ENCODE data around the gene XPO6. TPM values are rescaled to one million over a fixed set of nuclear protein-coding genes. Genes with fewer than 3 reads are reported as not detected.

XPO6 gene
- total and polyA plus RNA-seq, 4 donors = 27.5 to 50.0 (median 36.0) TPM

- TF ChIP-seq ATF3 (IDR thresholded peaks at IDR 0.05) = no peak
- no peak for TF ChIP-seq HNF4A (conservative IDR thresholded peaks at IDR 0.05)
- TF ChIP-seq GABPA (IDR thresholded peaks at IDR 0.05 in 1 of 2, conservative IDR thresholded peaks at IDR 0.05 in 1 of 2) = no peak
- TF ChIP-seq RAD21 (IDR thresholded peaks at IDR 0.05) = no peak
Observed at GRCh38 chr16:28131181-28131580, 80.6 kb downstream of the XPO6 start (continued).

GRCh38 chr16:28130099-28131088 lies 81.4 kb downstream of the XPO6 start:
- Histone ChIP-seq H3K9ac (ENCODE audit: low read depth in 1 of 2, low read length in 2 of 2) (no peak overlapping the region), H3K4me1 (ENCODE audit: control insufficient read depth in 4 of 4, insufficient read depth in 4 of 4, low read length in 3 of 4) (peaks cover 0 to 16% (median 7%) of the 10 kb centered on the region in 4 donors), H3K4me3 (ENCODE audit: low read depth in 1 of 3, low read length in 3 of 3) (no peak overlapping the region), H3K27me3 (ENCODE audit: control insufficient read depth in 4 of 4, insufficient read depth in 4 of 4, low read length in 3 of 4) (no peaks in the 10 kb centered on the region), H3K27ac (ENCODE audit: low read depth in 1 of 2, low read length in 2 of 2) (peak overlapping the region; percentile 52 to 53), H3K9me3 (ENCODE audit: control insufficient read depth in 4 of 4, low read length in 3 of 4) (no peaks in the 10 kb centered on the region), H3K36me3 (ENCODE audit: control insufficient read depth in 4 of 4, insufficient read depth in 3 of 4, low read depth in 1 of 4, low read length in 3 of 4) (peaks cover 8 to 49% (median 38%) of the 10 kb centered on the region in 4 donors)
- no peak for DNase-seq (ENCODE audit: low spot score)
- TF ChIP-seq RAD21 (IDR thresholded peaks at IDR 0.05) = no peak
- TF ChIP-seq ATF3 (IDR thresholded peaks at IDR 0.05) = peak; percentile 38
- TF ChIP-seq RXRA (IDR thresholded peaks at IDR 0.05) = peak; percentile 9 to 13
- peak; percentile 53 for TF ChIP-seq NR2F2 (IDR thresholded peaks at IDR 0.05)
- no peak for TF ChIP-seq FOXA1 (IDR thresholded peaks at IDR 0.05)
- peak in 1 of 2 donors; percentile 7 for TF ChIP-seq HNF4A (conservative IDR thresholded peaks at IDR 0.05)
- TF ChIP-seq JUND (IDR thresholded peaks at IDR 0.05) = peak; percentile 89 to 92
- peak in 1 of 2 donors; percentile 33 for TF ChIP-seq EGR1 (IDR thresholded peaks at IDR 0.05; ENCODE audit: low read depth in 2 of 2)
- TF ChIP-seq SP1 (IDR thresholded peaks at IDR 0.05) = peak; percentile 12
- 70% methylated on average over 11 of the region's 11 CpGs for whole genome bisulfite sequencing

GRCh38 chr16:28126684-28127620 lies 84.8 kb downstream of the XPO6 start:
- Histone ChIP-seq H3K4me1 (ENCODE audit: control insufficient read depth in 4 of 4, insufficient read depth in 4 of 4, low read length in 3 of 4) (peaks cover 3 to 25% (median 10%) of the 10 kb centered on the region in 4 donors), H3K9me3 (ENCODE audit: control insufficient read depth in 4 of 4, low read length in 3 of 4) (no peaks in the 10 kb centered on the region), H3K36me3 (ENCODE audit: control insufficient read depth in 4 of 4, insufficient read depth in 3 of 4, low read depth in 1 of 4, low read length in 3 of 4) (peaks cover under 1 to 41% (median 38%) of the 10 kb centered on the region in 4 donors), H3K27me3 (ENCODE audit: control insufficient read depth in 4 of 4, insufficient read depth in 4 of 4, low read length in 3 of 4) (no peaks in the 10 kb centered on the region), H3K4me3 (ENCODE audit: low read depth in 1 of 3, low read length in 3 of 3) (no peak overlapping the region), H3K9ac (ENCODE audit: low read depth in 1 of 2, low read length in 2 of 2) (no peak overlapping the region), H3K27ac (ENCODE audit: low read depth in 1 of 2, low read length in 2 of 2) (no peak overlapping the region)
- DNase-seq (ENCODE audit: low spot score) = no peak
- WGBS = 92% methylated on average over 14 of the region's 14 CpGs
- no peak for TF ChIP-seq GABPA (IDR thresholded peaks at IDR 0.05 in 1 of 2, conservative IDR thresholded peaks at IDR 0.05 in 1 of 2)
- TF ChIP-seq EGR1 (IDR thresholded peaks at IDR 0.05; ENCODE audit: low read depth in 2 of 2) = no peak
- TF ChIP-seq HNF4G (IDR thresholded peaks at IDR 0.05) = no peak
- no peak for TF ChIP-seq YY1 (IDR thresholded peaks at IDR 0.05)
- TF ChIP-seq SP1 (IDR thresholded peaks at IDR 0.05) = no peak
- TF ChIP-seq RAD21 (IDR thresholded peaks at IDR 0.05) = no peak
- TF ChIP-seq ATF3 (IDR thresholded peaks at IDR 0.05) = no peak
- TF ChIP-seq MAX (IDR thresholded peaks at IDR 0.05) = no peak
- TF ChIP-seq TAF1 (conservative IDR thresholded peaks at IDR 0.05) = no peak
- no peak for TF ChIP-seq RXRA (IDR thresholded peaks at IDR 0.05)
- TF ChIP-seq JUND (IDR thresholded peaks at IDR 0.05) = no peak
- TF ChIP-seq NR2F2 (IDR thresholded peaks at IDR 0.05) = no peak
- no peak for TF ChIP-seq ZBTB33 (IDR thresholded peaks at IDR 0.05)
- TF ChIP-seq HNF4A (conservative IDR thresholded peaks at IDR 0.05) = no peak
- no peak for TF ChIP-seq FOXA1 (IDR thresholded peaks at IDR 0.05)
- TF ChIP-seq FOXA2 (IDR thresholded peaks at IDR 0.05) = no peak
- TF ChIP-seq CTCF (IDR thresholded peaks at IDR 0.05; ENCODE audit: low read depth, low read length, missing input control) = no peak
